GM12878 (cell line): ENCODE results near the gene SNX12. TPM values are rescaled to one million over a fixed set of nuclear protein-coding genes. Genes with fewer than 3 reads are reported as not detected.

Source experiments
- ATAC-seq: fragments of 200-7000 bp; cut with Tn5 transposase; 3 replicates; pipeline ENCODE4 v1.9.1; 2020; ENCODE audit warnings: mild to moderate bottlenecking, moderate library complexity
- BruUV-seq: library from RNA; stranded (reverse); fragments of 400-500 nt; replicated peaks from 2 replicates; lab custom pipeline; 2021; lab: Mats Ljungman, UMichigan
- CTCF ChIA-PET: fragments of 300-600 bp; sonication (Branson Sonifier 250); formaldehyde crosslinking; extraction: SDS; loops from one replicate; lab custom pipeline; 2021; ENCODE audit warnings: inconsistent platforms; lab: Yijun Ruan, JAX
- POLR2A ChIA-PET: fragments of 350-600 bp; formaldehyde crosslinking; extraction: SDS; loops from one replicate; lab custom pipeline; 2021; ENCODE audit warnings: inconsistent platforms; lab: Charles Lee
- RAD21 ChIA-PET: fragments of 300-600 bp; sonication (Branson Sonifier 250); formaldehyde crosslinking; loops from one replicate; lab custom pipeline; 2023; ENCODE audit warnings: antibody characterized with exemption; ENCODE audit not compliant: unreplicated experiment; lab: Charles Lee
- SMC1A ChIA-PET: fragments of 300-600 bp; sonication (Branson Sonifier 250); formaldehyde crosslinking; loops from one replicate; lab custom pipeline; 2023; ENCODE audit not compliant: unreplicated experiment, uncharacterized antibody; lab: Charles Lee
- DNase-seq: peaks from one replicate; pipeline ENCODE4 v3.0.0-alpha.2; 2011; ENCODE audit warnings: low read depth, low spot score
- FAIRE-seq: peaks from 3 replicates; lab custom pipeline; 2011; peaks lifted over from hg19 to GRCh38; lab: Jason Lieb, UNC
- H2AFZ ChIP-seq: 2 replicates; pipeline ENCODE4 v1.6.0; 2011; ENCODE audit warnings: low read depth, low read length, control low read depth; ENCODE audit not compliant: control insufficient read depth
- H3K27ac ChIP-seq: 2 replicates; pipeline ENCODE4 v1.5.1; 2011; ENCODE audit warnings: control low read depth; ENCODE audit not compliant: control insufficient read depth, insufficient read depth
- H3K27me3 ChIP-seq, 2 experiments: replicated peaks in 1 of 2; 2 replicates each; pipeline versions ENCODE4 v1.6.0 to v1.6.1; 2011; ENCODE audit warnings: low read length in 1 of 2; ENCODE audit not compliant: control insufficient read depth in 2 of 2, insufficient read depth in 2 of 2
- H3K36me3 ChIP-seq, 2 experiments: 2 replicates each; pipeline ENCODE4 v1.5.1; 2011; ENCODE audit warnings: low read length in 1 of 2; ENCODE audit not compliant: control insufficient read depth in 2 of 2, insufficient read depth in 2 of 2
- H3K4me1 ChIP-seq: 2 replicates; pipeline ENCODE4 v1.6.1; 2011; ENCODE audit warnings: mild to moderate bottlenecking, low read length, moderate library complexity, mixed read lengths; ENCODE audit not compliant: control insufficient read depth, insufficient read depth
- H3K4me2 ChIP-seq: 2 replicates; pipeline ENCODE4 v1.6.0; 2011; ENCODE audit warnings: control low read depth; ENCODE audit not compliant: control insufficient read depth, insufficient read depth
- H3K4me3 ChIP-seq: fragments of 200-600 bp; sonication (generic); 2 replicates; pipeline ENCODE4 v1.5.1; 2016
- H3K79me2 ChIP-seq: 2 replicates; pipeline ENCODE4 v1.6.0; 2011; ENCODE audit warnings: low read length; ENCODE audit not compliant: control insufficient read depth, insufficient read depth
- H3K9ac ChIP-seq: 2 replicates; pipeline ENCODE4 v1.8.0; 2011; ENCODE audit warnings: low read length, control low read depth, mixed read lengths; ENCODE audit not compliant: control insufficient read depth, insufficient read depth
- H3K9me3 ChIP-seq: replicated peaks from 3 replicates; pipeline ENCODE4 v1.5.1; 2011; ENCODE audit warnings: mild to moderate bottlenecking, low read length; ENCODE audit not compliant: control insufficient read depth, insufficient read depth
- H4K20me1 ChIP-seq: 2 replicates; pipeline ENCODE4 v1.6.0; 2011; ENCODE audit not compliant: control insufficient read depth, insufficient read depth
- IKZF2 ChIP-seq, 2 experiments: fragments of 450-650 bp; IDR thresholded peaks; 2 replicates each; pipeline ENCODE4 v1.6.1; 2017; ENCODE audit warnings: mild to moderate bottlenecking in 2 of 2, moderate library complexity in 2 of 2
- IRF3 ChIP-seq: fragments of 450-650 bp; IDR thresholded peaks from 2 replicates; pipeline ENCODE4 v1.6.1; 2014; ENCODE audit warnings: mild to moderate bottlenecking
- KLF5 ChIP-seq: fragments of 450-650 bp; IDR thresholded peaks from 2 replicates; pipeline ENCODE4 v1.6.1; 2014; ENCODE audit warnings: mild to moderate bottlenecking; ENCODE audit not compliant: partially characterized antibody
- RB1 ChIP-seq: fragments of 450-650 bp; formaldehyde crosslinking; IDR thresholded peaks from 2 replicates; pipeline ENCODE4 v1.6.1; 2017; ENCODE audit warnings: mild to moderate bottlenecking, borderline replicate concordance
- TARDBP ChIP-seq: IDR thresholded peaks from 2 replicates; pipeline ENCODE4 v1.6.1; 2016; ENCODE audit warnings: borderline replicate concordance
- TCF12 ChIP-seq: IDR thresholded peaks from 2 replicates; pipeline ENCODE4 v1.6.1; 2011; ENCODE audit warnings: low read depth, mild to moderate bottlenecking, low read length
- in situ Hi-C: fragments of 300-500 bp; cut with MboI; formaldehyde crosslinking; loops from 9 replicates; pipeline ENCODE4 v1.14.3; 2018; ENCODE audit warnings: mixed read lengths
- intact Hi-C: fragments of 100-400 bp; cut with micrococcal nuclease; formaldehyde crosslinking; loops from one replicate; pipeline ENCODE4 v1.14.2; 2022; ENCODE audit not compliant: unreplicated experiment
- polyA plus RNA-seq, 11 experiments: library from polyadenylated mRNA; depleted of rRNA in 4 of 11; unstranded in 6 of 11; stranded (reverse) in 5 of 11; fragments of >200 nt; fragmentation: Nextera tagmentation in 4 of 11; fragmentation: Illumina TruSeq in 1 of 11; extraction: Ambion mirVana in 4 of 11; extraction: Trizol in 1 of 11; gene quantifications; 1 replicate in 1 of 11; 2 replicates in 10 of 11; pipeline versions ENCODE4 v1.2.1 to v1.2.3, GENCODE V29; 2011 to 2016; ENCODE audit warnings: inconsistent platforms in 2 of 11, missing spikeins in 2 of 11, low read depth in 1 of 11
- total RNA-seq, 4 experiments: library from RNA; depleted of rRNA in 3 of 4; stranded (reverse); fragments of >200 nt in 3 of 4; fragmentation: Illumina TruSeq in 1 of 4; extraction: Trizol in 1 of 4; gene quantifications; 2 replicates each; pipeline versions ENCODE4 v1.2.1 to v1.2.3, GENCODE V29; 2013 to 2021
- TF ChIP-seq, protein P1 (sequence below): fragments of 450-650 bp; IDR thresholded peaks from 2 replicates; pipeline ENCODE4 v1.6.1; 2016; ENCODE audit warnings: mild to moderate bottlenecking

SNX12 gene
- total and polyA plus RNA-seq, 10 of the 15 experiments (the other 5 are each of a cell fraction or from before 2014, with no cell fraction given): 4.4 to 50.4 (median 34.2) TPM

GRCh38 chrX:71067089-71067488 lies 1.0 kb downstream of the SNX12 start (continued):
- TF ChIP-seq, protein P1, sequence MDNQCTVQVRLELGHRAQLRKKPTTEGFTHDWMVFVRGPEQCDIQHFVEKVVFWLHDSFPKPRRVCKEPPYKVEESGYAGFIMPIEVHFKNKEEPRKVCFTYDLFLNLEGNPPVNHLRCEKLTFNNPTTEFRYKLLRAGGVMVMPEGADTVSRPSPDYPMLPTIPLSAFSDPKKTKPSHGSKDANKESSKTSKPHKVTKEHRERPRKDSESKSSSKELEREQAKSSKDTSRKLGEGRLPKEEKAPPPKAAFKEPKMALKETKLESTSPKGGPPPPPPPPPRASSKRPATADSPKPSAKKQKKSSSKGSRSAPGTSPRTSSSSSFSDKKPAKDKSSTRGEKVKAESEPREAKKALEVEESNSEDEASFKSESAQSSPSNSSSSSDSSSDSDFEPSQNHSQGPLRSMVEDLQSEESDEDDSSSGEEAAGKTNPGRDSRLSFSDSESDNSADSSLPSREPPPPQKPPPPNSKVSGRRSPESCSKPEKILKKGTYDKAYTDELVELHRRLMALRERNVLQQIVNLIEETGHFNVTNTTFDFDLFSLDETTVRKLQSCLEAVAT: no peak
- TF ChIP-seq, all 136 proteins: peak for 0

DNA sequence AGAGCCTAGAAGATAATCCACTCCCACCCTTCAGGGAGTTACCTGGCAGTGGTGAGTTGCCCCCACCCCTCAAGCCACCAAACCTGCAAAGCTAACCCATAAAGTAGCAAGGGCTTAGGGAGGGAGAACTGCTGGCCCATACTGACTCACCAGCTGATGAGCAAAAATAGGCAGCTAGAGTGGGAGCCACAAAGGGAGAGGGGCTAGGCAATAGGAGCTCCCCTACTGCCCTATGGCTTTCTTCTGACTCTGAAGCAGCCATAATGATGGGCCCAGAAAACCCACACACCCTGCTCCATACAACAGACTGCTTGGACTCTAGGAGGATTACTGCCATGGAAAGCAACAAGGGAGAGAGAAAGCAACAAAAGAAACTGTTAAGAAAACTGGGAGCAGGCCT lies 8.0 kb downstream of the SNX12 start:
- H3K4me1 ChIP-seq: no peaks in the 10 kb centered on the region
- H3K27me3 ChIP-seq: no peaks in the 10 kb centered on the region
- H3K36me3 ChIP-seq: peaks cover 2 to 4% of the 10 kb centered on the region in 2 experiments; a peak in 2 of 4 replicates
- H3K27ac ChIP-seq: no peak overlapping the region
- no peaks in the 10 kb centered on the region for H3K79me2 ChIP-seq
- H3K9me3 ChIP-seq: no peaks in the 10 kb centered on the region
- TF ChIP-seq IKZF2 (IDR thresholded peaks at IDR 0.05) (no peak), TCF12 (no peak), TARDBP (no peak), IRF3 (no peak), RB1 (no peak), KLF5 (no peak)
- TF ChIP-seq, all 136 proteins: peak for 0
- intact Hi-C loops: no loop called here
- SMC1A ChIA-PET: no interaction called here
- Histone ChIP-seq H2AFZ (no peak overlapping the region), H3K4me2 (no peak overlapping the region), H3K9ac (no peak overlapping the region), H3K4me3 (no peak overlapping the region), H4K20me1 (no peaks in the 10 kb centered on the region)
- RAD21 ChIA-PET: no interaction called here
- FAIRE-seq: no peak
- DNase-seq: no peak
- BruUV-seq: no TSS peak
- CTCF ChIA-PET: no interaction called here
- POLR2A ChIA-PET: no interaction called here
- in situ Hi-C loops: no loop called here
- ATAC-seq: no peak
